ENCODE measurements around the gene GRAMD1B.

DNA sequence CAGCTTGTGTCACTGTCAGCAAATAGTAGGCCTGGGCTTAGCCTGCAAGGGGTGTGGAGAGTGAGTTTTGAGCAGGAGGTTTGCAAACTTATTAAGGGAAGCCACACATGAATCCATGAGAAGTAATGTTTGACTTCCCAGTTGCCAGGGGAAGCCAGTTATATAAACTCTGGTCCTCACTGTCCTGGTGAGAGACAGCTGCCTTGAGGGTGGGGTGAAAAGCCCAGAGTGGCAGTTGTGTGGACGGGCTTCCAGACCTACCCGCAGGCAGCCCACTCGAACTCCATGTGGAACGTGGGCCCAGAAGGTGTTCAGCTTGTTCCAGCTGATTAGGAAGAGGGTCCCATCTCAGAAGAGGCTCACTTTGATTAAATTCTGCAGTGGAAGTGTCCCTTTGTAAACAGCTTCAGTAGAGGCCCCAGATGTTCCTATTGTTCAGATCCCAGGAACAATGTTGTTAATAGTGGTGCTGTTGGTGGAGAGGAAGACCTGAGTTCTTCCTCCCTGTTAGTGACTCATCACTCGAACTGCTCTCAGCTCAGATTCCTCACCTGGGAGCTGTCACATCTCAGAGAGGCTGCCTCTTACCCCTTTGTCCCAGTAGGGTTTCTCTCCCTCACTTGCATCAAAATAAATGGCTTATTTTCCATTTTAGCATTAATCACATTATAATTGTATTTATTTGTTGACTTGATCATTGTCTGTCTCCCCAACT, 63.4 kb downstream of the GRAMD1B start:
- TF ChIP-seq CTCF (IDR thresholded peaks at IDR 0.05), result no peak
- TF ChIP-seq EP300 (IDR thresholded peaks at IDR 0.05), result no peak
